ENCODE data around the gene TIMM8B.

TIMM8B gene, protein sequence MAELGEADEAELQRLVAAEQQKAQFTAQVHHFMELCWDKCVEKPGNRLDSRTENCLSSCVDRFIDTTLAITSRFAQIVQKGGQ

DNA sequence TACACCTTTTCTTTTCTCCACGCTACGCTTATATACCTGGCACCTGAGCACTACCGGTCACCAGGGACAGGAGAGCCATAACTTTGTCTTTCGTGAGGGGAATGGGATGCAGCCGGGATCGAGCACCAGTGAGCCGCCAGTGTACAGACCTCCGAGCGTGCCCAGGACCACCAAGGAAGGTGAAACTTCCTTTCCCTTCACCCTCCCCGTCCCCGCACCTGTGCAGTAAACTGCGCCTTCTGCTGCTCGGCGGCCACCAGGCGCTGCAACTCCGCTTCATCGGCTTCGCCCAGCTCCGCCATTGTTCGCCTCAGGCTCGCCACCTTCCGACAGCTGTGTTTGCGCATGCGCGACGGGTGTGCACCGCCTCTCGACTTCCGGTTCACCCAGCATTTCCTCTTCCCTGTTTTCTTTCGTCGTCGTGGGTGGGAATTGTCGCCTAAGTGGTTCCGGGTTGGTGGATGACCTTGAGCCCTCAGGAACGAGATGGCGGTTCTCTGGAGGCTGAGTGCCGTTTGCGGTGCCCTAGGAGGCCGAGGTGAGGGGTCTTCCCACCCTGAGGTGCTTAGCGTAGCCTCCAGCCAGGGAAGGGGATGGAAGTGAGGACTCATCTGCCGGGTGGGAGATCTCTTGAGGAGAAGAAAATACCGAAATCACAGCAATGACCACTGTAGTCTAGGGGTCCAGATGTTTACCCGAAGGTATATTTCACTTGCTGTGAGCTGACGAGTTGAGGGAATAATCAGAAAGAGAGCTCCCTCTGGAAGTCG lies at the start of gene TIMM8B, which contains the start of gene SDHD:
Gene TIMM8B, minus strand, starts transcription at position 335 of the 770 bp plus-strand sequence. Its CDS starts 33 bp downstream, at position 302.
Gene SDHD, plus strand, starts transcription at position 452 of the 770 bp plus-strand sequence. Its CDS starts 35 bp downstream, at position 487.
- ATAC-seq: peak; percentile 97
- no peak for TF ChIP-seq ZC3H10 (CRISPR knock-in tag; IDR thresholded peaks at IDR 0.05)
- TF ChIP-seq SNAI2 (CRISPR knock-in tag; IDR thresholded peaks at IDR 0.05): no peak
- no peak for TF ChIP-seq GLIS3 (CRISPR knock-in tag; IDR thresholded peaks at IDR 0.05)
- TF ChIP-seq PPARA (CRISPR knock-in tag; IDR thresholded peaks at IDR 0.05; ENCODE audit: borderline replicate concordance): no peak
- TF ChIP-seq, protein P1, sequence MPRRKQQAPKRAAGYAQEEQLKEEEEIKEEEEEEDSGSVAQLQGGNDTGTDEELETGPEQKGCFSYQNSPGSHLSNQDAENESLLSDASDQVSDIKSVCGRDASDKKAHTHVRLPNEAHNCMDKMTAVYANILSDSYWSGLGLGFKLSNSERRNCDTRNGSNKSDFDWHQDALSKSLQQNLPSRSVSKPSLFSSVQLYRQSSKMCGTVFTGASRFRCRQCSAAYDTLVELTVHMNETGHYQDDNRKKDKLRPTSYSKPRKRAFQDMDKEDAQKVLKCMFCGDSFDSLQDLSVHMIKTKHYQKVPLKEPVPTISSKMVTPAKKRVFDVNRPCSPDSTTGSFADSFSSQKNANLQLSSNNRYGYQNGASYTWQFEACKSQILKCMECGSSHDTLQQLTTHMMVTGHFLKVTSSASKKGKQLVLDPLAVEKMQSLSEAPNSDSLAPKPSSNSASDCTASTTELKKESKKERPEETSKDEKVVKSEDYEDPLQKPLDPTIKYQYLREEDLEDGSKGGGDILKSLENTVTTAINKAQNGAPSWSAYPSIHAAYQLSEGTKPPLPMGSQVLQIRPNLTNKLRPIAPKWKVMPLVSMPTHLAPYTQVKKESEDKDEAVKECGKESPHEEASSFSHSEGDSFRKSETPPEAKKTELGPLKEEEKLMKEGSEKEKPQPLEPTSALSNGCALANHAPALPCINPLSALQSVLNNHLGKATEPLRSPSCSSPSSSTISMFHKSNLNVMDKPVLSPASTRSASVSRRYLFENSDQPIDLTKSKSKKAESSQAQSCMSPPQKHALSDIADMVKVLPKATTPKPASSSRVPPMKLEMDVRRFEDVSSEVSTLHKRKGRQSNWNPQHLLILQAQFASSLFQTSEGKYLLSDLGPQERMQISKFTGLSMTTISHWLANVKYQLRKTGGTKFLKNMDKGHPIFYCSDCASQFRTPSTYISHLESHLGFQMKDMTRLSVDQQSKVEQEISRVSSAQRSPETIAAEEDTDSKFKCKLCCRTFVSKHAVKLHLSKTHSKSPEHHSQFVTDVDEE (CRISPR knock-in tag; IDR thresholded peaks at IDR 0.05): no peak

DNA sequence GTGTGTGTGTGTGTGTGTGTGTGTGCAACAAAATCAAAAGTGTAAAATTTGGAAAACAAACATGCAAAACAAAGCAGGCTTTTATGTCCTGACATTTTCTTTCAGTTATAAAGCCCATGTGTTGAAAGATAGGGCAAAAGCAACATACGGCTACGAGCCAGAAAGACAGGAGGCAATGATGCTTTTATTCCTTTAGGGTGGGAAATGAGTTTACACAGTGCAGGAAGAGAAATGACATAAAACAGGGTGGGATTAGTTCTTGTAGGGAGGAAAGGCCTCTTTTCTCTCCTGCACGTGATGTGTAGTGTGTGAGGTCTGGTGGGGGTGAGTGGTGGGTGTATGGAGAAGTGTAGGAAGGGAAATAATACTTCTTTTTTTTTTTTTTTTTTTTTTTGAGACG lies 47.9 kb upstream of the TIMM8B start:
- TF ChIP-seq, protein P2, sequence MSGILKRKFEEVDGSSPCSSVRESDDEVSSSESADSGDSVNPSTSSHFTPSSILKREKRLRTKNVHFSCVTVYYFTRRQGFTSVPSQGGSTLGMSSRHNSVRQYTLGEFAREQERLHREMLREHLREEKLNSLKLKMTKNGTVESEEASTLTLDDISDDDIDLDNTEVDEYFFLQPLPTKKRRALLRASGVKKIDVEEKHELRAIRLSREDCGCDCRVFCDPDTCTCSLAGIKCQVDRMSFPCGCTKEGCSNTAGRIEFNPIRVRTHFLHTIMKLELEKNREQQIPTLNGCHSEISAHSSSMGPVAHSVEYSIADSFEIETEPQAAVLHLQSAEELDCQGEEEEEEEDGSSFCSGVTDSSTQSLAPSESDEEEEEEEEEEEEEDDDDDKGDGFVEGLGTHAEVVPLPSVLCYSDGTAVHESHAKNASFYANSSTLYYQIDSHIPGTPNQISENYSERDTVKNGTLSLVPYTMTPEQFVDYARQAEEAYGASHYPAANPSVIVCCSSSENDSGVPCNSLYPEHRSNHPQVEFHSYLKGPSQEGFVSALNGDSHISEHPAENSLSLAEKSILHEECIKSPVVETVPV (CRISPR knock-in tag; IDR thresholded peaks at IDR 0.05): no peak
- TF ChIP-seq RARB (CRISPR knock-in tag; IDR thresholded peaks at IDR 0.05): no peak
- no peak for TF ChIP-seq ISL1 (CRISPR knock-in tag; IDR thresholded peaks at IDR 0.05)
- TF ChIP-seq TCF4 (CRISPR knock-in tag; IDR thresholded peaks at IDR 0.05; ENCODE audit: borderline replicate concordance): no peak
- no peak for TF ChIP-seq ESRRG (CRISPR knock-in tag; IDR thresholded peaks at IDR 0.05)
- no peak for TF ChIP-seq PPARA (CRISPR knock-in tag; IDR thresholded peaks at IDR 0.05; ENCODE audit: borderline replicate concordance)
- no peak for TF ChIP-seq OSR1 (CRISPR knock-in tag; IDR thresholded peaks at IDR 0.05)
- TF ChIP-seq, protein P3, sequence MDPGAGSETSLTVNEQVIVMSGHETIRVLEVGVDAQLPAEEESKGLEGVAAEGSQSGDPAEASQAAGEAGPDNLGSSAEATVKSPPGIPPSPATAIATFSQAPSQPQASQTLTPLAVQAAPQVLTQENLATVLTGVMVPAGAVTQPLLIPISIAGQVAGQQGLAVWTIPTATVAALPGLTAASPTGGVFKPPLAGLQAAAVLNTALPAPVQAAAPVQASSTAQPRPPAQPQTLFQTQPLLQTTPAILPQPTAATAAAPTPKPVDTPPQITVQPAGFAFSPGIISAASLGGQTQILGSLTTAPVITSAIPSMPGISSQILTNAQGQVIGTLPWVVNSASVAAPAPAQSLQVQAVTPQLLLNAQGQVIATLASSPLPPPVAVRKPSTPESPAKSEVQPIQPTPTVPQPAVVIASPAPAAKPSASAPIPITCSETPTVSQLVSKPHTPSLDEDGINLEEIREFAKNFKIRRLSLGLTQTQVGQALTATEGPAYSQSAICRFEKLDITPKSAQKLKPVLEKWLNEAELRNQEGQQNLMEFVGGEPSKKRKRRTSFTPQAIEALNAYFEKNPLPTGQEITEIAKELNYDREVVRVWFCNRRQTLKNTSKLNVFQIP (CRISPR knock-in tag; IDR thresholded peaks at IDR 0.05; ENCODE audit: borderline replicate concordance, low read depth): no peak
- TF ChIP-seq, protein P4, sequence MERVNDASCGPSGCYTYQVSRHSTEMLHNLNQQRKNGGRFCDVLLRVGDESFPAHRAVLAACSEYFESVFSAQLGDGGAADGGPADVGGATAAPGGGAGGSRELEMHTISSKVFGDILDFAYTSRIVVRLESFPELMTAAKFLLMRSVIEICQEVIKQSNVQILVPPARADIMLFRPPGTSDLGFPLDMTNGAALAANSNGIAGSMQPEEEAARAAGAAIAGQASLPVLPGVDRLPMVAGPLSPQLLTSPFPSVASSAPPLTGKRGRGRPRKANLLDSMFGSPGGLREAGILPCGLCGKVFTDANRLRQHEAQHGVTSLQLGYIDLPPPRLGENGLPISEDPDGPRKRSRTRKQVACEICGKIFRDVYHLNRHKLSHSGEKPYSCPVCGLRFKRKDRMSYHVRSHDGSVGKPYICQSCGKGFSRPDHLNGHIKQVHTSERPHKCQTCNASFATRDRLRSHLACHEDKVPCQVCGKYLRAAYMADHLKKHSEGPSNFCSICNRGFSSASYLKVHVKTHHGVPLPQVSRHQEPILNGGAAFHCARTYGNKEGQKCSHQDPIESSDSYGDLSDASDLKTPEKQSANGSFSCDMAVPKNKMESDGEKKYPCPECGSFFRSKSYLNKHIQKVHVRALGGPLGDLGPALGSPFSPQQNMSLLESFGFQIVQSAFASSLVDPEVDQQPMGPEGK (CRISPR knock-in tag; IDR thresholded peaks at IDR 0.05; ENCODE audit: borderline replicate concordance): no peak
- TF ChIP-seq ZNF8 (CRISPR knock-in tag; IDR thresholded peaks at IDR 0.05): no peak
- no peak for TF ChIP-seq CSDC2 (CRISPR knock-in tag; IDR thresholded peaks at IDR 0.05)
- TF ChIP-seq, protein P5, sequence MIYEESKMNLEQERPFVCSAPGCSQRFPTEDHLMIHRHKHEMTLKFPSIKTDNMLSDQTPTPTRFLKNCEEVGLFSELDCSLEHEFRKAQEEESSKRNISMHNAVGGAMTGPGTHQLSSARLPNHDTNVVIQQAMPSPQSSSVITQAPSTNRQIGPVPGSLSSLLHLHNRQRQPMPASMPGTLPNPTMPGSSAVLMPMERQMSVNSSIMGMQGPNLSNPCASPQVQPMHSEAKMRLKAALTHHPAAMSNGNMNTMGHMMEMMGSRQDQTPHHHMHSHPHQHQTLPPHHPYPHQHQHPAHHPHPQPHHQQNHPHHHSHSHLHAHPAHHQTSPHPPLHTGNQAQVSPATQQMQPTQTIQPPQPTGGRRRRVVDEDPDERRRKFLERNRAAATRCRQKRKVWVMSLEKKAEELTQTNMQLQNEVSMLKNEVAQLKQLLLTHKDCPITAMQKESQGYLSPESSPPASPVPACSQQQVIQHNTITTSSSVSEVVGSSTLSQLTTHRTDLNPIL (CRISPR knock-in tag; IDR thresholded peaks at IDR 0.05; ENCODE audit: low read depth): no peak
- no peak for TF ChIP-seq GLIS3 (CRISPR knock-in tag; IDR thresholded peaks at IDR 0.05)
- no peak for TF ChIP-seq SNAI2 (CRISPR knock-in tag; IDR thresholded peaks at IDR 0.05)
- TF ChIP-seq ZFP30 (CRISPR knock-in tag; IDR thresholded peaks at IDR 0.05): no peak
- no peak for TF ChIP-seq ZNF70 (CRISPR knock-in tag; IDR thresholded peaks at IDR 0.05)
- no peak for TF ChIP-seq ZNF565 (CRISPR knock-in tag; conservative IDR thresholded peaks at IDR 0.05; ENCODE audit: low read depth)
- TF ChIP-seq TOX (CRISPR knock-in tag; IDR thresholded peaks at IDR 0.05; ENCODE audit: borderline replicate concordance): no peak
- no peak for TF ChIP-seq ZFP3 (CRISPR knock-in tag; IDR thresholded peaks at IDR 0.05)
- no peak for ATAC-seq

Measured in SK-N-SH treated with all-trans-retinoic acid at 6 μM for 48 hours (cell line).